ENCODE data around the gene GAS6. TPM values are rescaled to one million over a fixed set of nuclear protein-coding genes. Genes with fewer than 3 reads are reported as not detected.

Gene GAS6
- total and polyA plus RNA-seq, 9 of the 15 experiments (the other 6 are each of a cell fraction or from before 2014, with no cell fraction given), result 0.14 to 9.7 (median 4.7) TPM; not detected in 1

- Histone ChIP-seq H3K27me3 (ENCODE audit: control insufficient read depth in 2 of 2, insufficient read depth in 2 of 2, low read length in 2 of 2) (peaks cover 4 to 7% of the 10 kb centered on the region in 2 experiments; a peak in 3 of 5 replicates), H3K4me1 (replicated peaks in 1 of 2; ENCODE audit: control insufficient read depth in 2 of 2, insufficient read depth in 2 of 2, low read length in 2 of 2) (peaks cover 0 to 7% of the 10 kb centered on the region in 2 experiments; a peak in 2 of 5 replicates), H3K4me3 (no peak overlapping the region), H3K79me2 (ENCODE audit: control insufficient read depth, insufficient read depth, low read length) (no peaks in the 10 kb centered on the region), H3K9ac (ENCODE audit: insufficient read depth in 1 of 2, low read depth in 2 of 2, low read length in 2 of 2) (no peak overlapping the region), H3K9me3 (replicated peaks; ENCODE audit: control insufficient read depth, insufficient read depth, low read depth, low read length) (no peaks in the 10 kb centered on the region; the same call in 1 of the 2 replicates), H4K20me1 (replicated peaks; ENCODE audit: control insufficient read depth, insufficient read depth, low read length) (no peaks in the 10 kb centered on the region), H3K4me2 (ENCODE audit: insufficient read depth, low read length) (no peak overlapping the region), H2AFZ (ENCODE audit: low read depth, low read length) (no peak overlapping the region), H3K9me1 (ENCODE audit: control insufficient read depth, insufficient read depth, low read length) (no peaks in the 10 kb centered on the region), H3K36me3 (ENCODE audit: control insufficient read depth, insufficient read depth, low read length) (no peaks in the 10 kb centered on the region), H3K27ac (ENCODE audit: extremely low read depth, low read depth, low read length) (no peak overlapping the region)
- no TSS peak for BruUV-seq (replicated peaks)
- DNase-seq (ENCODE audit: extremely low read depth in 1 of 4, low spot score in 3 of 4), result no peak
- ChIA-PET CTCF (ENCODE audit: low intra/inter-chr PET ratio) (no interaction called here), POLR2A (interaction anchor here (0.9 kb wide), 1 partner anchor 10 kb away, joined by 3 read pairs; no protein-coding TSS in a partner anchor)
- 10% methylated on average over 4 of the region's 4 CpGs for WGBS (ENCODE audit: insufficient coverage, low coverage, missing lambda C conversion rate)
- ATAC-seq, result no peak
- no peak for FAIRE-seq
- intact Hi-C loops (cut with micrococcal nuclease), result no loop called here
- in situ Hi-C loops (cut with MboI), result no loop called here
- TF ChIP-seq ZNF217 (CRISPR knock-in tag; IDR thresholded peaks at IDR 0.05) (no peak), ZNF583 (CRISPR knock-in tag; IDR thresholded peaks at IDR 0.05) (no peak), ZBTB7A (IDR thresholded peaks at IDR 0.05; ENCODE audit: borderline replicate concordance, control insufficient read depth, low read depth, low read length) (no peak), SREBF2 (CRISPR knock-in tag; IDR thresholded peaks at IDR 0.05) (no peak), ZNF79 (CRISPR knock-in tag; IDR thresholded peaks at IDR 0.05; ENCODE audit: low read depth) (no peak), NR4A1 (CRISPR knock-in tag; IDR thresholded peaks at IDR 0.05) (no peak), NR4A1 (tag; IDR thresholded peaks at IDR 0.05) (no peak), ZBTB49 (CRISPR knock-in tag; IDR thresholded peaks at IDR 0.05; ENCODE audit: borderline replicate concordance) (no peak), GMEB1 (CRISPR knock-in tag; IDR thresholded peaks at IDR 0.05) (no peak), ARID3B (CRISPR knock-in tag; IDR thresholded peaks at IDR 0.05; ENCODE audit: borderline replicate concordance) (no peak), TAF15 (IDR thresholded peaks at IDR 0.05; ENCODE audit: low read depth, low read length) (no peak), SRSF7 (optimal IDR thresholded peaks at IDR 0.05; ENCODE audit: low read depth, low read length) (no peak), AFF1 (IDR thresholded peaks at IDR 0.05; ENCODE audit: low read depth in 1 of 2, partially characterized antibody in 2 of 2) (no peak)
Measured at GRCh38 chr13:113869263-113869662, 5.4 kb upstream of the GAS6 start.

Measured in K562 (cell line).